OCI-LY7 (cell line): ENCODE measurements around the gene ATXN7L3.

Experiments
- CTCF ChIP-seq: fragments of 200-600 bp; sonication (generic); conservative IDR thresholded peaks from 2 replicates; pipeline ENCODE4 v1.5.1; 2014; ENCODE audit warnings: mild to moderate bottlenecking, antibody characterized with exemption, low read length, moderate library complexity, mixed read lengths
- EZH2phosphoT487 ChIP-seq: fragments of 200-600 bp; sonication (generic); IDR thresholded peaks from 2 replicates; pipeline ENCODE4 v1.6.1; 2018; ENCODE audit warnings: low read depth, borderline replicate concordance, mild to moderate bottlenecking, mixed run types, antibody characterized with exemption, low read length, moderate library complexity, mixed read lengths

DNA sequence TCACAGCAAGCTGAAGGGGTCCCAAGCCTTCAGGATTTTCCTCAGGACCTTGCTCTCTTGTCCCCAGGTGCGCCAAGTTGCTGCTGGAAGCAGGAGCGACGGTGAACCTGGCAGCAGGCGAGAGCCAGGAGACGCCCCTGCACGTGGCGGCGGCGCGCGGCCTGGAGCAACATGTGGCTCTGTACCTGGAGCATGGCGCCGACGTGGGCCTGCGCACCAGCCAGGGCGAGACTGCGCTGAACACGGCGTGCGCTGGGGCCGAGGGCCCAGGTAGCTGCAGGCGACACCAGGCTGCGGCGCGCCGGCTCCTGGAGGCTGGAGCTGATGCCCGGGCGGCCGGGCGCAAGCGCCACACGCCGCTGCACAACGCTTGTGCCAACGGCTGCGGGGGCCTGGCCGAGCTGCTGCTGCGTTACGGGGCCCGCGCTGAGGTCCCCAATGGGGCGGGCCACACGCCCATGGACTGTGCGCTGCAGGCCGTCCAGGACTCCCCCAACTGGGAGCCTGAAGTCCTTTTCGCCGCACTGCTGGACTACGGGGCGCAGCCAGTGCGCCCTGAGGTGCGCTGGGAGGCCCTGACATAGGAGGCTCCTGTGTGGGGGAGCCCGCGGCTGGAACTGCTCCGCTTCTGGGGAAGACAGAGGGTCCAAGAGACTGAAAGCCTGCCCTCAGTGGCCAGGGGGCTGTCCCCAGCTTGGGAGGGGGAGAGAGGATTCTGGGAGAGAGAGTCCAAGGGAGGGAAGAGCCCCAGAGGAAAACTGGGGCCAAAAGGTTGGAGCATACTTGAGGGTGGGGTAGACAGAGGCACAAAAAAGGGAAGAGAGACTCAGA is 22.8 kb downstream of the ATXN7L3 start:
- TF ChIP-seq CTCF (no peak), EZH2phosphoT487 (no peak)
